NCI-H2196 treated with DMSO at 0.1 percent for 48 hours (cell line): ENCODE measurements around the gene ABCA6.
"Not testable (repeated sequence)": the region's sequence is repeated elsewhere in the genome, so short reads cannot be mapped to it uniquely, and the experiment has no call there.

Source experiments
- DNase-seq: peaks from one replicate; lab custom pipeline; 2025; ENCODE audit not compliant: unreplicated experiment; lab: John Stamatoyannopoulos, UW

ABCA6 gene

GRCh38 chr17:69073392-69073791 is 68.3 kb downstream of the ABCA6 start:
- DNase-seq, result not testable (repeated sequence)

DNA sequence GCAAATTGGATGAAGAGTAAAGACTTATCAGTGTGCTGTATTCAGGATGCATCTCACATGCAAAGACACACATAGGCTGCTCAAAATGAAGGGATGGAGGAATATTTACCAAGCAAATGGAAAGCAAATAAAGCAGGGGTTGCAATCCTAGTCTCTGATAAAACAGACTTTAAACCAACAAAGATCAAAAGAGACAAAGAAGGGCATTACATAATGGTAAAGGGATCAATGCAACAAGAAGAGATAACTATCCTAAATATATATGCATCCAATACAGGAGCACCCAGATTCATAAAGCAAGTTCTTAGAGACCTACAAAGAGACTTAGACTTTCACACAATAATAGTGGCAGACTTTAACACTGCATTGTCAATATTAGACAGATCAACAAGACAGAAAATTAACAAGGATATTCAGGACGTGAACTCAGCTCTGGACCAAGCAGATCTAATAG is 68.9 kb downstream of the ABCA6 start:
- not testable (repeated sequence) for DNase-seq

DNA sequence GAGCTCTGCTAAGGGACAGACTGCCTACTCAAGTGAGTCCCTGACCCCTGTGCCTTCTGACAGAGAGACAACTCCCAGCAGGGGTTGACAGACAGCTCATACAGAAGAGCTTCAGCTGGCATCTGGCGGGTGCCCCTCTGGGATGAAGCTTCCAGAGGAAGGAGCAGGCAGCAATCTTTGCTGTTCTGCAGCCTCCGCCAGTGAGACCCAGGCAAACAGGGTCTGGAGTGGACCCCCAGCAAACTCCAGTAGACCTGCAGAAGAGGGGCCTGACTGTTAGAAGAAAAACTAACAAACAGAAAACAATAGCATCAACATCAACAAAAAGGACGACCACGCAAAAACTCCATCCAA is 70.5 kb downstream of the ABCA6 start:
- not testable (repeated sequence) for DNase-seq

GRCh38 chr17:69070378-69071232 is 71.1 kb downstream of the ABCA6 start:
- not testable (repeated sequence) for DNase-seq

DNA sequence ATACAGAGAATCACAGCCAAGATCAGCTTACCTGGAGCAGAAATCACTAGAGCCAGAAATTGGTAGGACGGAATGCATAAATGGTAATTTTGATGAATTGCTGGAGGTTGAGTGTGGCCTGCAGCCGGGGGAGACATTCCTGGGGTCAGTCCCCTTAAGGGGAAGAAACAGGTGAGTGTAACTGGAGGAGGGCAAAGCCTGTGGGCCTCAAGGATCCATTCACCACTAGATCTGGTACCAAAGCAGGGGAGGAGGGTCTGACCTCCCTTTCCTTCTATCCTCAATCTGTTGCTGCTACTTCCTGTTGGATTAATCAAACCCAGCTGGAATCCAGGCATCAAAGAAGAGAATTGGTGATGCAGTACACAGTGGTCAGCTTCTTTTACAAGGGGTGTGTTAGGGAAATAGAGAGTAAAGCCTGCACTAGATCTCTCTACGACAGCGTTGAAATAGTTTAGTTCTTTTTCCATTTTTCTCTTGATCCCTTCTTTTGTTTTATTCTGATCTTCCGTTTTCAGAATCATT is 72.4 kb downstream of the ABCA6 start:
- no peak for DNase-seq

- DNase-seq, result no peak
Observed at GRCh38 chr17:69067274-69068047, 74.2 kb downstream of the ABCA6 start.

- DNase-seq, result no peak
Observed at GRCh38 chr17:69066482-69066881, 75.2 kb downstream of the ABCA6 start.

DNA sequence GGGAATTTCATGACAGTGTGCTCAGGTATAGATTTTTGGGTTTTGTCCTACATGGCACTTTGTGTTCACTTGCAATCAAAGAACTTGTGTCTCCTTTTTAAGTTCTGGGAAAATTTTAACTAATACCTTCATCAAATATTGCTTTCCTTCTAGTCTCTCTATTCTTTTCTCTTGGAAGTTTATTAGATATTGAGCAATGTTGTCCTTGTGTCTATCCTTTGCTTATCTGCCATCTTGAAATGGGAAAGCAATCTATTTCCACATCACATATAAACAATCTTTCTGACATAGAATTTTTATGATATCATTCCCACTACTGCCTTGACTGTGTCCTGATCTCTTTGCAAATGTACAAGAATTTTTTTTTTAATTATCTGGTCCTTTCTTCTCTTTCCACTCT is 76.6 kb downstream of the ABCA6 start:
- DNase-seq, result no peak

- DNase-seq, result no peak
Observed at GRCh38 chr17:69064476-69064875, 77.2 kb downstream of the ABCA6 start.

DNA sequence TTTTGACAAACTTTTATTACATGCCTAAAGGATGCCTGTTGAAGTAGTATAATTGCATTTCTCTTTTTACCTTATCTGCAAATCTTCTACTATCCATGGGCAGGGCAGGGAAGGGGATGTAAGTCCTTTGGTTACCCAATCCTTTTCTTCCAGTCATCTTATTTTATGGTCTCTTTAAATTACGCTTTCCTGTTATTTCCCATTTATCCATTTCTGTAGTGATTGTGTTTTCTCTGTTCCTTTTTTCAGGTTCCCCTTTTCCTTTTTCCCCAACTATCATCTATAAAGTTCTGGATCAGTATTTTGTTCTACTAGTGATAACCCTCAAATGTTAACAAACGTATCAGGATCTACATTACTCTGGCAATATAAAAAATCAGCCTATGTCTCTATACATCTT is 77.7 kb downstream of the ABCA6 start:
- DNase-seq, result no peak

GRCh38 chr17:69062860-69063581 is 78.7 kb downstream of the ABCA6 start:
- no peak for DNase-seq

- no peak for DNase-seq
Observed at GRCh38 chr17:69061721-69062556, 79.8 kb downstream of the ABCA6 start.

DNA sequence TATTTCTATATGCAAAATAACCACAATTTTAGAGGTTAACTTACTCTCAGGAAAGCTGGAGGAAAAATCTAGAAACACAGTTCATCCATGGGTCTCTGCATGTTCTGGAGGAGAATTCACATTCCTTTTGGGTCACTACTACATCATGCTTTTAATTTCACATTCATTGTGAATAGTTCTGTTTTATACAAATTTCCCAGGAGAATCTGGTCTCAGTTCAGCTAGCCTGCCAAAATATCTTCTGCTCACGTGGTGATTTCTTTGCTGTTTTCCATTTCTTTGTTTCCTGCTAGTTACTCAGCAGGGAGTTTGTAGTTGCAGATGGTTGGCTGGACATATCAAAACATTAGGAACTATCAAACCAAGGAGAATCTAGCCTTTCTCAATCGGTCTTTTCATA is 80.9 kb downstream of the ABCA6 start, which contains the start of gene ABCA9:
ABCA9 (minus strand) TSS at position 106 of the 400 bp plus-strand sequence. CDS start 9,801 bp downstream, outside the sequence.
- DNase-seq, result no peak

GRCh38 chr17:69059458-69060175 is 82.1 kb downstream of the ABCA6 start:
- DNase-seq, result no peak

DNA sequence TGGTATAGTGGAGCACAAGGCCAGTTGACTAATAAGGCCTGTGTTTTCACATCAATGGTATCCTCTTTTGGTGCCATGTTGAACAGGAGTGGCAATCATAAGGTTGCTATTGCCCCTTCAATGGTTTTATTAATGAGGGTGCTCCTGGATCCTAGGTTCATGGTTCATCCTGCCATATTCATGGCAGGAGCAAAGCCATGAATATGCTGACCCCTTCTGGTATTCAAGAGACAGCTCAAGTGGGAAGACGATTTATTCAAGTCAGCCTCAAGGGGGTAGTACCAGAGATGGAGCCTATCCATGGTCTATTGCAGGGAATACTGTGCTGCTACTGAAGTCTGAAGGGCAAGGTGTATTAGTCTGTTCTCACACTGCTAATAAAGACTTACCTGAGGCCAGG is 83.5 kb downstream of the ABCA6 start:
- no peak for DNase-seq

DNA sequence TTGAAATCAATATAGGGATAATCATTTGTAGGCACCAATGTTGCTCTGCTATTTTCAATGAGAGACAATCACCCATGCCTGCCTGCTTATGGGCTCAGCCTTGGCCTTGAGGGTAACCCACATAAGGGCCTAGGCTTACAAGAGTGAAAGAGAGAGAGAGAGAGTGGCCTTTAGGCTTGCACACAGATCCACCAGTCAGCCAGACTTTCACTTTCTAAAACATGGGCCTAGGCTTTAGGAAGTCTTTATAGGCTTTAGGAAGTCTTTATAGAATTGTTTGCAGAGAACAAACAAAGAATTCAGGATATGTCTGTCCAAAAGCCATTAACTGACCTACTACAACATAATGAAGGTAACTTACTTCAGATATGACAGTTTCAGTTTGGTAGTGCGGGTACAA is 84.4 kb downstream of the ABCA6 start:
- no peak for DNase-seq

- no peak for DNase-seq
Observed at GRCh38 chr17:69056179-69056823, 85.4 kb downstream of the ABCA6 start.

- DNase-seq, result no peak
Observed at GRCh38 chr17:69055334-69055733, 86.4 kb downstream of the ABCA6 start.
